Activated naive CD8-positive, alpha-beta T cell (primary cell): Measurements from ENCODE around the gene CEP72.

ENCODE experiments used
- H3K27ac Mint-ChIP-seq: one replicate; pipeline ENCODE4 v1.8.0; 2021; ENCODE audit warnings: mixed read lengths
- H3K27me3 Mint-ChIP-seq: one replicate; pipeline ENCODE4 v1.8.0; 2021; ENCODE audit warnings: mixed read lengths
- H3K36me3 Mint-ChIP-seq: one replicate; pipeline ENCODE4 v1.8.0; 2021; ENCODE audit warnings: mixed read lengths
- H3K4me1 Mint-ChIP-seq: one replicate; pipeline ENCODE4 v1.8.0; 2021; ENCODE audit warnings: low read depth, mixed read lengths
- H3K4me3 Mint-ChIP-seq: one replicate; pipeline ENCODE4 v1.8.0; 2021; ENCODE audit warnings: mild to moderate bottlenecking, mixed read lengths
- H3K9me3 Mint-ChIP-seq: one replicate; pipeline ENCODE4 v1.8.0; 2021; ENCODE audit warnings: low read depth, mixed read lengths

Gene CEP72

GRCh38 chr5:654071-654778, 42.1 kb downstream of the CEP72 start:
- no peaks in the 10 kb centered on the region for H3K4me1 Mint-ChIP-seq
- H3K9me3 Mint-ChIP-seq: no peaks in the 10 kb centered on the region
- no peaks in the 10 kb centered on the region for H3K27me3 Mint-ChIP-seq
- H3K36me3 Mint-ChIP-seq: peaks cover 16% of the 10 kb centered on the region
- no peak overlapping the region for H3K27ac Mint-ChIP-seq
- H3K4me3 Mint-ChIP-seq: no peak overlapping the region

- H3K27ac Mint-ChIP-seq: no peak overlapping the region
- H3K36me3 Mint-ChIP-seq: peaks cover 18% of the 10 kb centered on the region
- H3K9me3 Mint-ChIP-seq: no peaks in the 10 kb centered on the region
- no peaks in the 10 kb centered on the region for H3K4me1 Mint-ChIP-seq
- no peaks in the 10 kb centered on the region for H3K27me3 Mint-ChIP-seq
- H3K4me3 Mint-ChIP-seq: no peak overlapping the region
These were observed 43.3 kb downstream of the CEP72 start for GRCh38 chr5:655406-655805.

GRCh38 chr5:657570-657969, 45.4 kb downstream of the CEP72 start:
- H3K36me3 Mint-ChIP-seq: peaks cover 20% of the 10 kb centered on the region
- H3K27me3 Mint-ChIP-seq: no peaks in the 10 kb centered on the region
- no peaks in the 10 kb centered on the region for H3K4me1 Mint-ChIP-seq
- no peak overlapping the region for H3K4me3 Mint-ChIP-seq
- no peaks in the 10 kb centered on the region for H3K9me3 Mint-ChIP-seq
- no peak overlapping the region for H3K27ac Mint-ChIP-seq

- H3K4me3 Mint-ChIP-seq: no peak overlapping the region
- H3K27me3 Mint-ChIP-seq: no peaks in the 10 kb centered on the region
- no peaks in the 10 kb centered on the region for H3K4me1 Mint-ChIP-seq
- peaks cover 20% of the 10 kb centered on the region for H3K36me3 Mint-ChIP-seq
- H3K27ac Mint-ChIP-seq: no peak overlapping the region
- no peaks in the 10 kb centered on the region for H3K9me3 Mint-ChIP-seq
These were observed 46.0 kb downstream of the CEP72 start for GRCh38 chr5:658103-658502.

GRCh38 chr5:659496-660263, 47.5 kb downstream of the CEP72 start:
- Mint-ChIP-seq H3K4me3 (no peak overlapping the region), H3K4me1 (no peaks in the 10 kb centered on the region), H3K27me3 (no peaks in the 10 kb centered on the region), H3K27ac (no peak overlapping the region), H3K36me3 (peaks cover 20% of the 10 kb centered on the region), H3K9me3 (no peaks in the 10 kb centered on the region)

- Mint-ChIP-seq H3K27ac (no peak overlapping the region), H3K36me3 (peaks cover 19% of the 10 kb centered on the region), H3K4me3 (no peak overlapping the region), H3K9me3 (no peaks in the 10 kb centered on the region), H3K4me1 (no peaks in the 10 kb centered on the region), H3K27me3 (no peaks in the 10 kb centered on the region)
These were observed 48.4 kb downstream of the CEP72 start for GRCh38 chr5:660491-661030.

- Mint-ChIP-seq H3K27me3 (no peaks in the 10 kb centered on the region), H3K36me3 (peaks cover 14% of the 10 kb centered on the region)
These were observed 50.0 kb downstream of the CEP72 start for GRCh38 chr5:661891-662750.

GRCh38 chr5:662751-663435, 50.8 kb downstream of the CEP72 start:
- Mint-ChIP-seq H3K4me3 (no peak overlapping the region), H3K36me3 (peaks cover 12% of the 10 kb centered on the region), H3K4me1 (no peaks in the 10 kb centered on the region), H3K27ac (no peak overlapping the region), H3K9me3 (no peaks in the 10 kb centered on the region), H3K27me3 (no peaks in the 10 kb centered on the region)

More at GRCh38 chr5:661891-662750, 50.0 kb downstream of the CEP72 start:
- no peak overlapping the region for H3K27ac Mint-ChIP-seq
- no peak overlapping the region for H3K4me3 Mint-ChIP-seq
- H3K4me1 Mint-ChIP-seq: no peaks in the 10 kb centered on the region
- H3K9me3 Mint-ChIP-seq: no peaks in the 10 kb centered on the region

GRCh38 chr5:663436-664342, 51.5 kb downstream of the CEP72 start:
- peaks cover 12% of the 10 kb centered on the region for H3K36me3 Mint-ChIP-seq
- no peaks in the 10 kb centered on the region for H3K27me3 Mint-ChIP-seq
- no peaks in the 10 kb centered on the region for H3K4me1 Mint-ChIP-seq
- no peak overlapping the region for H3K27ac Mint-ChIP-seq
- no peak overlapping the region for H3K4me3 Mint-ChIP-seq
- H3K9me3 Mint-ChIP-seq: no peaks in the 10 kb centered on the region

GRCh38 chr5:664343-664993, 52.3 kb downstream of the CEP72 start:
- H3K4me1 Mint-ChIP-seq: no peaks in the 10 kb centered on the region
- no peak overlapping the region for H3K27ac Mint-ChIP-seq
- peaks cover 8% of the 10 kb centered on the region for H3K36me3 Mint-ChIP-seq
- no peaks in the 10 kb centered on the region for H3K27me3 Mint-ChIP-seq
- no peak overlapping the region for H3K4me3 Mint-ChIP-seq
- no peaks in the 10 kb centered on the region for H3K9me3 Mint-ChIP-seq

- Mint-ChIP-seq H3K27ac (no peak overlapping the region), H3K4me1 (no peaks in the 10 kb centered on the region), H3K9me3 (no peaks in the 10 kb centered on the region), H3K36me3 (peaks cover 5% of the 10 kb centered on the region), H3K27me3 (no peaks in the 10 kb centered on the region), H3K4me3 (no peak overlapping the region)
These were observed 52.8 kb downstream of the CEP72 start for GRCh38 chr5:664994-665360.

GRCh38 chr5:665541-665955, 53.4 kb downstream of the CEP72 start:
- no peak overlapping the region for H3K27ac Mint-ChIP-seq
- no peaks in the 10 kb centered on the region for H3K9me3 Mint-ChIP-seq
- H3K27me3 Mint-ChIP-seq: no peaks in the 10 kb centered on the region
- peaks cover 5% of the 10 kb centered on the region for H3K36me3 Mint-ChIP-seq
- H3K4me1 Mint-ChIP-seq: no peaks in the 10 kb centered on the region
- no peak overlapping the region for H3K4me3 Mint-ChIP-seq

- Mint-ChIP-seq H3K27me3 (no peaks in the 10 kb centered on the region), H3K9me3 (no peaks in the 10 kb centered on the region), H3K36me3 (peaks cover 5% of the 10 kb centered on the region), H3K27ac (no peak overlapping the region), H3K4me1 (no peaks in the 10 kb centered on the region), H3K4me3 (no peak overlapping the region)
These were observed 54.0 kb downstream of the CEP72 start for GRCh38 chr5:665956-666711.
